ENCODE data around the gene GRIN2D.

DNA sequence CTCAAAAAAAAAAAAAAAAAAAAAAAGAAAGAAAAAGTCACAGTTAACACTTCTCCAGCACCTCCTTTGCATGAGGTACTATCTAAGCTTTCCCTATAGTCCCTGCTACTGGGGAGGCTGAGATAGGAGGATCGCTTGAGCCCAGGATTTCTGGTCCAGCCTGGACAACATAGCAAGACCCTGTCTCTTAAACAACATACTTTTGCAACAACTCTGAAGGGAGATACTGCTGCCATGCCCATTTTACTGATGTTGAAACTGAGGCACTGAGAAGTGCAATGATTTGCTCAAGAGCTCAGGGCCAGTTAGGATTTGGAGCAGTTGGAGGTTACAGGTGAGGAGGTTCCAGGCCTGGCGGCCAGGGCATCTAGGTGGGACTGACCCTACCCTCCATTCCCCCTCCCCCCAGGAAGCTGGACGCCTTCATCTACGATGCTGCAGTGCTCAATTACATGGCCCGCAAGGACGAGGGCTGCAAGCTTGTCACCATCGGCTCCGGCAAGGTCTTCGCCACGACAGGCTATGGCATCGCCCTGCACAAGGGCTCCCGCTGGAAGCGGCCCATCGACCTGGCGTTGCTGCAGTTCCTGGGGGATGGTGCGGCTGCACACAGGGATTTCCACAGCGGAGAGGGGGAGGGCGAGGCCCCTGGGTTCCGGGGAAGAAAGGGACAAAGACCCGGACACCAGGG lies 48.0 kb downstream of the GRIN2D start:
- TF ChIP-seq SP1 (IDR thresholded peaks at IDR 0.05) (no peak), FOXA1 (IDR thresholded peaks at IDR 0.05) (no peak), BHLHE40 (IDR thresholded peaks at IDR 0.05; ENCODE audit: borderline replicate concordance) (no peak), ARNT (IDR thresholded peaks at IDR 0.05) (no peak), FOXM1 (IDR thresholded peaks at IDR 0.05; ENCODE audit: borderline replicate concordance) (no peak), CTBP1 (IDR thresholded peaks at IDR 0.05; ENCODE audit: borderline replicate concordance) (no peak), FOXK2 (IDR thresholded peaks at IDR 0.05) (no peak), NFRKB (IDR thresholded peaks at IDR 0.05) (no peak)
- TF ChIP-seq, protein P1, sequence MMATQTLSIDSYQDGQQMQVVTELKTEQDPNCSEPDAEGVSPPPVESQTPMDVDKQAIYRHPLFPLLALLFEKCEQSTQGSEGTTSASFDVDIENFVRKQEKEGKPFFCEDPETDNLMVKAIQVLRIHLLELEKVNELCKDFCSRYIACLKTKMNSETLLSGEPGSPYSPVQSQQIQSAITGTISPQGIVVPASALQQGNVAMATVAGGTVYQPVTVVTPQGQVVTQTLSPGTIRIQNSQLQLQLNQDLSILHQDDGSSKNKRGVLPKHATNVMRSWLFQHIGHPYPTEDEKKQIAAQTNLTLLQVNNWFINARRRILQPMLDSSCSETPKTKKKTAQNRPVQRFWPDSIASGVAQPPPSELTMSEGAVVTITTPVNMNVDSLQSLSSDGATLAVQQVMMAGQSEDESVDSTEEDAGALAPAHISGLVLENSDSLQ (IDR thresholded peaks at IDR 0.05), result no peak

Measured in HEK293T (cell line).